ENCODE measurements around the gene BICC1. TPM values are rescaled to one million over a fixed set of nuclear protein-coding genes. Genes with fewer than 3 reads are reported as not detected.

The BICC1 gene
- total and polyA plus RNA-seq, 2 of the 8 experiments (the other 6 are each of a cell fraction or from before 2014, with no cell fraction given): 0.20 to 0.73 TPM

DNA sequence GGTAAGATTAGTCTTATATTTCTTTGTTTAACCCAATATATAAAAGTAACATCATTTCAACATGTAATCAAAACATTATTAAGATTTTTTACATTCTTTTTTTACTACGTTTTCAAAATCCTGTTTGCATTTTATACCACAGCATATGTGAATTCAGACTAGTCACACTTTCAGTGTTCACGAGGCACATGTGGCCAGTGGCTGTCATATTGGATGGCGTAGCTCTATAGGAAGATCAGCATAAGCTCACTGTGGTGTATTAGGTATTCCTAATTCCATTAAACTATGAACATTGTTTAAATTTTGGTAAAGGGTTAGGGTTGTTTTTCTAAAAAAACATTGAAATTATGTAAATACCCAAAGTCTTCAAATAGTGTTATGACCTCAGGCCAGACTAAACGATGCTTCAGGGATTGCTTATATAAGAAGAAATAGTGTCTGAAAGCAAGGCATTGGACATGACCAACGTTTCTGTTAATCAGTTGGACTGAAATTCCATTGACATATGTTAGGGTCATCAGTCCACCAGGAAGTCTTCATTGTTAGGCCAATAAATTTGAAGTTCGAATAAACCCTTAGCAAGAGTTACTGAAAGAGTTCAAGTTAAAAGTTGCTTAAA is 97.0 kb downstream of the BICC1 start (continued):
- TF ChIP-seq CTBP2 (IDR thresholded peaks at IDR 0.05; ENCODE audit: borderline replicate concordance, insufficient read depth, insufficient read length, low read length) (no peak), MAX (IDR thresholded peaks at IDR 0.05) (no peak), SRF (IDR thresholded peaks at IDR 0.05; ENCODE audit: low read depth, low read length) (no peak), PHF8 (conservative IDR thresholded peaks at IDR 0.05; ENCODE audit: low read depth, low read length) (no peak), SIN3A (conservative IDR thresholded peaks at IDR 0.05 in 1 of 2, IDR thresholded peaks at IDR 0.05 in 1 of 2; ENCODE audit: low read depth in 1 of 2, low read length in 2 of 2) (no peak), RBBP5 (IDR thresholded peaks at IDR 0.05; ENCODE audit: borderline replicate concordance, low read depth, low read length) (no peak), USF2 (IDR thresholded peaks at IDR 0.05; ENCODE audit: low read length) (no peak)
- TF ChIP-seq, protein P1, sequence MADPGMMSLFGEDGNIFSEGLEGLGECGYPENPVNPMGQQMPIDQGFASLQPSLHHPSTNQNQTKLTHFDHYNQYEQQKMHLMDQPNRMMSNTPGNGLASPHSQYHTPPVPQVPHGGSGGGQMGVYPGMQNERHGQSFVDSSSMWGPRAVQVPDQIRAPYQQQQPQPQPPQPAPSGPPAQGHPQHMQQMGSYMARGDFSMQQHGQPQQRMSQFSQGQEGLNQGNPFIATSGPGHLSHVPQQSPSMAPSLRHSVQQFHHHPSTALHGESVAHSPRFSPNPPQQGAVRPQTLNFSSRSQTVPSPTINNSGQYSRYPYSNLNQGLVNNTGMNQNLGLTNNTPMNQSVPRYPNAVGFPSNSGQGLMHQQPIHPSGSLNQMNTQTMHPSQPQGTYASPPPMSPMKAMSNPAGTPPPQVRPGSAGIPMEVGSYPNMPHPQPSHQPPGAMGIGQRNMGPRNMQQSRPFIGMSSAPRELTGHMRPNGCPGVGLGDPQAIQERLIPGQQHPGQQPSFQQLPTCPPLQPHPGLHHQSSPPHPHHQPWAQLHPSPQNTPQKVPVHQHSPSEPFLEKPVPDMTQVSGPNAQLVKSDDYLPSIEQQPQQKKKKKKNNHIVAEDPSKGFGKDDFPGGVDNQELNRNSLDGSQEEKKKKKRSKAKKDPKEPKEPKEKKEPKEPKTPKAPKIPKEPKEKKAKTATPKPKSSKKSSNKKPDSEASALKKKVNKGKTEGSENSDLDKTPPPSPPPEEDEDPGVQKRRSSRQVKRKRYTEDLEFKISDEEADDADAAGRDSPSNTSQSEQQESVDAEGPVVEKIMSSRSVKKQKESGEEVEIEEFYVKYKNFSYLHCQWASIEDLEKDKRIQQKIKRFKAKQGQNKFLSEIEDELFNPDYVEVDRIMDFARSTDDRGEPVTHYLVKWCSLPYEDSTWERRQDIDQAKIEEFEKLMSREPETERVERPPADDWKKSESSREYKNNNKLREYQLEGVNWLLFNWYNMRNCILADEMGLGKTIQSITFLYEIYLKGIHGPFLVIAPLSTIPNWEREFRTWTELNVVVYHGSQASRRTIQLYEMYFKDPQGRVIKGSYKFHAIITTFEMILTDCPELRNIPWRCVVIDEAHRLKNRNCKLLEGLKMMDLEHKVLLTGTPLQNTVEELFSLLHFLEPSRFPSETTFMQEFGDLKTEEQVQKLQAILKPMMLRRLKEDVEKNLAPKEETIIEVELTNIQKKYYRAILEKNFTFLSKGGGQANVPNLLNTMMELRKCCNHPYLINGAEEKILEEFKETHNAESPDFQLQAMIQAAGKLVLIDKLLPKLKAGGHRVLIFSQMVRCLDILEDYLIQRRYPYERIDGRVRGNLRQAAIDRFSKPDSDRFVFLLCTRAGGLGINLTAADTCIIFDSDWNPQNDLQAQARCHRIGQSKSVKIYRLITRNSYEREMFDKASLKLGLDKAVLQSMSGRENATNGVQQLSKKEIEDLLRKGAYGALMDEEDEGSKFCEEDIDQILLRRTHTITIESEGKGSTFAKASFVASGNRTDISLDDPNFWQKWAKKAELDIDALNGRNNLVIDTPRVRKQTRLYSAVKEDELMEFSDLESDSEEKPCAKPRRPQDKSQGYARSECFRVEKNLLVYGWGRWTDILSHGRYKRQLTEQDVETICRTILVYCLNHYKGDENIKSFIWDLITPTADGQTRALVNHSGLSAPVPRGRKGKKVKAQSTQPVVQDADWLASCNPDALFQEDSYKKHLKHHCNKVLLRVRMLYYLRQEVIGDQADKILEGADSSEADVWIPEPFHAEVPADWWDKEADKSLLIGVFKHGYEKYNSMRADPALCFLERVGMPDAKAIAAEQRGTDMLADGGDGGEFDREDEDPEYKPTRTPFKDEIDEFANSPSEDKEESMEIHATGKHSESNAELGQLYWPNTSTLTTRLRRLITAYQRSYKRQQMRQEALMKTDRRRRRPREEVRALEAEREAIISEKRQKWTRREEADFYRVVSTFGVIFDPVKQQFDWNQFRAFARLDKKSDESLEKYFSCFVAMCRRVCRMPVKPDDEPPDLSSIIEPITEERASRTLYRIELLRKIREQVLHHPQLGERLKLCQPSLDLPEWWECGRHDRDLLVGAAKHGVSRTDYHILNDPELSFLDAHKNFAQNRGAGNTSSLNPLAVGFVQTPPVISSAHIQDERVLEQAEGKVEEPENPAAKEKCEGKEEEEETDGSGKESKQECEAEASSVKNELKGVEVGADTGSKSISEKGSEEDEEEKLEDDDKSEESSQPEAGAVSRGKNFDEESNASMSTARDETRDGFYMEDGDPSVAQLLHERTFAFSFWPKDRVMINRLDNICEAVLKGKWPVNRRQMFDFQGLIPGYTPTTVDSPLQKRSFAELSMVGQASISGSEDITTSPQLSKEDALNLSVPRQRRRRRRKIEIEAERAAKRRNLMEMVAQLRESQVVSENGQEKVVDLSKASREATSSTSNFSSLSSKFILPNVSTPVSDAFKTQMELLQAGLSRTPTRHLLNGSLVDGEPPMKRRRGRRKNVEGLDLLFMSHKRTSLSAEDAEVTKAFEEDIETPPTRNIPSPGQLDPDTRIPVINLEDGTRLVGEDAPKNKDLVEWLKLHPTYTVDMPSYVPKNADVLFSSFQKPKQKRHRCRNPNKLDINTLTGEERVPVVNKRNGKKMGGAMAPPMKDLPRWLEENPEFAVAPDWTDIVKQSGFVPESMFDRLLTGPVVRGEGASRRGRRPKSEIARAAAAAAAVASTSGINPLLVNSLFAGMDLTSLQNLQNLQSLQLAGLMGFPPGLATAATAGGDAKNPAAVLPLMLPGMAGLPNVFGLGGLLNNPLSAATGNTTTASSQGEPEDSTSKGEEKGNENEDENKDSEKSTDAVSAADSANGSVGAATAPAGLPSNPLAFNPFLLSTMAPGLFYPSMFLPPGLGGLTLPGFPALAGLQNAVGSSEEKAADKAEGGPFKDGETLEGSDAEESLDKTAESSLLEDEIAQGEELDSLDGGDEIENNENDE (IDR thresholded peaks at IDR 0.05; ENCODE audit: insufficient replicate concordance, low read length): no peak
